ENCODE results near the gene CEBPZOS. TPM values are rescaled to one million over a fixed set of nuclear protein-coding genes. Genes with fewer than 3 reads are reported as not detected.
A peak's percentile ranks its signal among the peaks of the same experiment; 100 is the strongest.

CEBPZOS gene
- total and polyA plus RNA-seq, 2 of the 8 experiments (the other 6 are each of a cell fraction or from before 2014, with no cell fraction given), result 27.3 to 43.5 TPM

- peaks cover 0 to 17% (median 1%) of the 10 kb centered on the region in 4 experiments; a peak in 3 of 7 replicates for H3K4me1 ChIP-seq (replicated peaks in 1 of 4; ENCODE audit: control insufficient read depth in 3 of 4, insufficient read depth in 4 of 4, low read length in 3 of 4)
- no peak overlapping the region; a peak in 1 of 7 replicates for H3K9ac ChIP-seq (replicated peaks in 1 of 4; ENCODE audit: extremely low read depth in 1 of 4, low read depth in 3 of 4, low read length in 3 of 4)
- peak overlapping the region; percentile 87; the same call in 1 of the 2 replicates for H3K18ac ChIP-seq (ENCODE audit: extremely low read depth, low read length)
- peaks cover 5 to 34% of the 10 kb centered on the region in 2 experiments; a peak in 3 of 4 replicates for H3K79me2 ChIP-seq (ENCODE audit: control insufficient read depth in 1 of 2, insufficient read depth in 2 of 2, low read length in 2 of 2)
- TF ChIP-seq JUN (IDR thresholded peaks at IDR 0.05; ENCODE audit: low read depth, low read length) (no peak), BACH1 (IDR thresholded peaks at IDR 0.05; ENCODE audit: low read length) (no peak), BCL11A (IDR thresholded peaks at IDR 0.05; ENCODE audit: low read depth in 2 of 2, low read length in 2 of 2) (no peak)
- DNase-seq (ENCODE audit: low read depth in 1 of 2, low spot score in 2 of 2) (no peak), FAIRE-seq (no peak)
- no peak overlapping the region for H2AFZ ChIP-seq (ENCODE audit: low read length)
- H2BK12ac ChIP-seq (ENCODE audit: low read depth, low read length), result 0 out of 2 replicates have a peak overlapping the region, but pooled peaks have one; percentile 41
- H3K4ac ChIP-seq (replicated peaks; ENCODE audit: insufficient read length, low read depth, low read length), result peak overlapping the region; percentile 73
- H4K5ac ChIP-seq (ENCODE audit: insufficient read length, low read depth, low read length), result peak overlapping the region; percentile 42
- no peak overlapping the region for H3K23ac ChIP-seq (ENCODE audit: insufficient read length)
- peak overlapping the region; percentile 16 to 76; a peak in 3 of 4 replicates for H3K4me2 ChIP-seq (ENCODE audit: insufficient read depth in 1 of 2, low read depth in 2 of 2, low read length in 2 of 2)
- H3K56ac ChIP-seq (replicated peaks; ENCODE audit: insufficient read length, low read depth, low read length), result no peak overlapping the region
- H3K14ac ChIP-seq (ENCODE audit: insufficient read length), result no peak overlapping the region
- no peaks in the 10 kb centered on the region for H3K79me1 ChIP-seq (ENCODE audit: low read depth, low read length)
- 76% methylated on average over 8 of the region's 8 CpGs; no CpG with 5 or more reads in 1 of the 2 experiments for WGBS, 2 experiments (ENCODE audit: extremely low coverage in 1 of 2, insufficient coverage in 1 of 2, insufficient read length in 1 of 2, insufficient replicate concordance in 2 of 2, low coverage in 1 of 2, low lambda C conversion rate in 2 of 2, missing lambda C conversion rate in 1 of 2)
- H3K27me3 ChIP-seq (replicated peaks in 1 of 4; ENCODE audit: control insufficient read depth in 3 of 4, extremely low read depth in 1 of 4, insufficient read depth in 3 of 4, low read length in 3 of 4), result no peaks in the 10 kb centered on the region
- H2BK20ac ChIP-seq (ENCODE audit: low read length), result no peak overlapping the region
- H3K23me2 ChIP-seq (ENCODE audit: low read depth, low read length), result peaks cover 6% of the 10 kb centered on the region
- no peak overlapping the region for H3K4me3 ChIP-seq (ENCODE audit: extremely low read depth in 1 of 4, insufficient read depth in 2 of 4, low read depth in 3 of 4, low read length in 4 of 4)
- H2BK120ac ChIP-seq (replicated peaks; ENCODE audit: low read depth, low read length), result no peak overlapping the region
- peak overlapping the region; percentile 67; the same call in 1 of the 2 replicates for H2BK5ac ChIP-seq (ENCODE audit: low read depth, low read length)
- ChIA-PET CTCF (ENCODE audit: partially characterized antibody) (interaction anchor here (1.1 to 2.5 kb wide), 8 partner anchors 9 to 33 kb away, joined by 3 to 9 read pairs (median 6); partner anchors contain the start of genes CEBPZ and NDUFAF7), POLR2A (ENCODE audit: partially characterized antibody) (interaction anchor here (0.8 to 2.6 kb wide), 12 partner anchors 8 to 43 kb away, joined by 3 to 11 read pairs (median 6); partner anchors contain the start of genes EIF2AK2 and SULT6B1)
- H3K36me3 ChIP-seq (ENCODE audit: control insufficient read depth in 2 of 4, insufficient read depth in 4 of 4, low read length in 3 of 4), result peaks cover 2 to 40% (median 25%) of the 10 kb centered on the region in 4 experiments; a peak in 6 of 8 replicates
- H3K9me3 ChIP-seq (ENCODE audit: insufficient read depth in 2 of 2, low read depth in 1 of 2, low read length in 1 of 2), result peaks cover 3 to 4% of the 10 kb centered on the region in 2 experiments
- H3K27ac ChIP-seq (ENCODE audit: low read depth, low read length), result peak overlapping the region; percentile 58; the same call in 1 of the 2 replicates
- peak overlapping the region; percentile 75; the same call in 1 of the 2 replicates for H2AK5ac ChIP-seq (ENCODE audit: low read depth, low read length)
- no peak overlapping the region for H4K8ac ChIP-seq (ENCODE audit: extremely low read depth, insufficient read depth, low read length)
- H2BK15ac ChIP-seq (ENCODE audit: low read length), result 0 out of 2 replicates have a peak overlapping the region, but pooled peaks have one; percentile 34
- peak overlapping the region; percentile 53 for H4K91ac ChIP-seq (replicated peaks; ENCODE audit: insufficient read length, low read length)
- peaks cover 0 to 2% of the 10 kb centered on the region in 2 experiments for H4K20me1 ChIP-seq (replicated peaks in 1 of 2; ENCODE audit: control insufficient read depth in 1 of 2, insufficient read depth in 2 of 2, low read length in 2 of 2)
Measured at GRCh38 chr2:37198681-37199065, 2.4 kb downstream of the CEBPZOS start.

All from H1 (cell line).